NCI-H82 treated with DMSO at 0.1 percent for 48 hours (cell line): ENCODE results near the gene LYRM4.

Source experiments
- DNase-seq: peaks from one replicate; lab custom pipeline; 2025; ENCODE audit not compliant: unreplicated experiment; lab: John Stamatoyannopoulos, UW

LYRM4 gene

GRCh38 chr6:5103250-5103649 is 157.5 kb downstream of the LYRM4 start:
- DNase-seq = no peak

GRCh38 chr6:5102267-5102970 is 158.3 kb downstream of the LYRM4 start:
- no peak for DNase-seq

DNA sequence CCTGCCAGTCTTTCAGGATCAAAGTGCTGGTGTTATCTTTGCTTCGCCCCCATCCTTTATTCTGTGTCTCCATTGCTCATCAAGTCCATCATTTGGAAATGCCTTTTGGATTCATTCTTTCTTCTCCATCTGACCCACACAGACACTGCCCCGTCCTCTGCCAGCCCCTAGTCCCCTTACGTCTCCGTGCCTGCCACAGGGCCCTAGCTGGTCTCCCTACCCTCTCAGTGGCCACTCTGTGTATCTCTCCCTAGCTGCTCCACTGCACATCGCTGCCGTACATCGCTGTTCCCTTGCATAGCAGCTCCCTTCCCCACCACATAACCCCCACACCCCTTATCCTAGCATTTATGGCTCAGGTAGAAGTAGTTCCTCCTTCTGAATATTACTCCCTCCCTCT is 159.9 kb downstream of the LYRM4 start:
- DNase-seq = no peak

- DNase-seq = no peak
Measured at GRCh38 chr6:5099537-5099936, 161.2 kb downstream of the LYRM4 start.

DNA sequence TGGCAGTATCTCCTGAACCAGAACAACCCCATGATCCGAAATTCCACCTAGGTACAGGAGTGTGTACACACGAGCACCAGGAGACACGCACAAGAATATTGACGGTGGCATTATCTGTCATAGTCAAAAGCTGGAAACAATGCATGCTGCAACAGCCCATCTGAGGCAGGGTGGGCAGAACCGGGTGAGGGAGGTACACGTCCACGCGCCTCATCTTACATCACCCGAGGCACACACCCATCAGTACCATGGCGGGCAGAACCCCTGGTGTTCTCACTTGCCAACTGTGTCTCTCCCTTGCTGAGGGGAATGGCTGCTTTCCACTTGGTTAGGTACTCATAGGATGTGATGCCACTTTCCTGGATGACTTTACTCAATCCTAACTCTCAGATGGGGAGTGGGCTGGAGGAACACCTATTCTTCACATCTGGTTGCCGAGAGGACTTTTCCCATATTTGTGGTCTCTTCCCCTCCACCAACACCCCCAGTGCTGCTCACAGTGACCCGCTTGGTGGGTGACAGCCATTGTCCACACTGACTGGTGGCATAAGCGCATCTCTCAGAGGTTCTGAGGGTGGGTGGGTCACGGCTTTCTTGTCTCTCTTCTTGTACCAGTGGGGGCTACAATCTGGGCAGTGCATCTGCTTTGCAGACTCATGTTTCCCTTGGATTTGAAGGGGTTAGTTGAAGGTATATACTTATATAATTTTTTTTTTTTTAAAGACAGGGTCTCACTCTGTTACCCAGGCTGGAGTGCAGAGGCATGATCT is 162.1 kb downstream of the LYRM4 start:
- no peak for DNase-seq

DNA sequence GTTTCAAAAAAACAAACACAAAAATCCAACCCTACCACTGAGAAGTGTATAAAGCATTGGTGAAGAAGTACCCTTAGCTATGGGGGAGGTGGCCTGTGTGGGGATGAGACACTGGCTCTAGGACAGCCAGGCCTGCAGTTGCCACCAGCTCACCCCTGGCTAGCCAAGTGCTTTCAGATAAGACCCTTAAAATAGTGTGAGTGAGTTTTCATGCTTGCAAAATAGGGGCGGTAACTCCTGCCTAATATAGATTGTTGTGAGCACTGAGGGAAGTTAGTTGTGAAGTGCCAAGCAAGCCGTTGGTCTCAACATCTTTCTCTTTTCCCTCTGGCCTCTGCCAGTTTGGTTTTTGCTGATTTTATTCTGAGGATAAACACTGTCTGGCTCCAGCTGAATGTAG is 164.3 kb downstream of the LYRM4 start:
- DNase-seq = no peak

DNA sequence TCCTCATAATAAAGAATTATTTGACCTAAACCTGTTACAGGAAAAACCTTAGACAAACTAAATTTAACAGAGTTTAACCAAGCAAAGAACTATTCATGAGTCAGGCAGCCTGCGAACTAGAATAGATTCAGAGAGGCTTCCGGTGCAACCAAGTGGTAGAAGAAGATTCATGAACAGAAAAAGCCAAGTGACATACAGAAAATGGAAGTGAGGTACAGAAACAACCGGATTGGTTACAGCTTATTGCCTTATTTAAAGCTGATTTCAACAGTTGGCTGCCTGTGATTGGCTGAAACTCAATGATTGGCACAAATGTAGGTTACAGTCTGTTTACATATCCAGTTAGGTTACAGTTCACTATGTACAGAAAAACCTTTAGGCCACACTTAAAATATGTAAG is 165.5 kb downstream of the LYRM4 start:
- DNase-seq = no peak

GRCh38 chr6:5094327-5094726 is 166.4 kb downstream of the LYRM4 start:
- no peak for DNase-seq

GRCh38 chr6:5093231-5094015 is 167.3 kb downstream of the LYRM4 start:
- DNase-seq = no peak

DNA sequence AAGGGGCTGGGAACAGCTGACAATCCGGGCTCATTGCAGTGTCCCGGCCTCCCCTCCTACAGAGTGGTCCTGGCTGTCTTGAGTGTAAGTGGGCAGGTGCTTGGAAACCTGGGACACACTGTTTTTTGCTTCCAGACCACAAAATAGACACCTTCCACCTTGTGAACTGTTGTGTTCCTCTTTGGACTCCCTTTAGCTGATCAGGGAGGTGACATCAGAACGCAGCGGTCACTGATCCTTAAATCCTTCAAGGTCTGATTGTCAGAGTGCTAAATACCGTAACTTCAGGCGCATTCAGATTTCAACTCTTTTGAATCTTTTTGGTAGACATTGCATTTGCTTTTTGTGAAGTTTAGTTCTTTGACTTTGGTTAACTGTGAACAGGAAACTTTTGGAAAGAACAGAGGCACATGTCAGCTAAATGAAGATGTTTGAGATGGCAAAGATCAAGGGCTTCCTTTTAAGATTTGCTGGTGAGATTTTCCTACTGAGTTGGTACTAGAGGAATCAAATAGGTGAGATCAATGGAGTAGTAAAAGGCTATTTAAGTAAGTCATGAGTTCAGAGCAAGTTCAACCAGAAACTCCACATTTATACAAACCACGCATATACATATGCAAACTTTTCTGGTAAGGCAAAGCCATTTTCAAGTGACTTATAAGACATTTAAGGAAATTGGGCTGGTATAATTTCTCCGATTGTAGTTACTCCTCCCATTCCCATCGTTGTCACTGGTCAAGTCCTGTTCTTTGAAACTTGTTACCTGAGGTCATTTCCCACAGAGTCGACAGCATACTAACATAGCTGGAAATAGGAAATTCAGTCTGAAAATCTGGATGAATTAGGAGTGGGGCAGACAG is 169.3 kb downstream of the LYRM4 start:
- DNase-seq = no peak

DNA sequence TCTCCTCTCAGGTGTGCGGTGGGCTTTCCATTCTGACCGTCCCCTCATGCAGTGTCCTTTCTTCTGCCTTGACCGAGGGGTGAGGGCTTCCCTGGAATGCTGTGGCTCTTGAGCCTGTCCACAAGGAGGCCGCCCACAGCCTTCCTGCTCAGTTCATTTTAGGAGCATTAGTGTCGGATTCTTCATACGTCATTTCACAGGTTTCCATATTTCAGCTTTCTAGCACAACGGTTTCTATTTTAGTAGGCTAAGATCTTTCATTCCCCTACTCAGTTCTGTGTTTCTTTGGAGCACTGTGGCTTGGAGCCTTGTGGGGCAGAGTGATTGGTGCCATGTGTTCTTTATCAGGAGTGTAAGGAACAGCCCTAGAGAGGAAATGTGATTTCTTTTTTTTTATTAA is 170.1 kb downstream of the LYRM4 start:
- DNase-seq = no peak

DNA sequence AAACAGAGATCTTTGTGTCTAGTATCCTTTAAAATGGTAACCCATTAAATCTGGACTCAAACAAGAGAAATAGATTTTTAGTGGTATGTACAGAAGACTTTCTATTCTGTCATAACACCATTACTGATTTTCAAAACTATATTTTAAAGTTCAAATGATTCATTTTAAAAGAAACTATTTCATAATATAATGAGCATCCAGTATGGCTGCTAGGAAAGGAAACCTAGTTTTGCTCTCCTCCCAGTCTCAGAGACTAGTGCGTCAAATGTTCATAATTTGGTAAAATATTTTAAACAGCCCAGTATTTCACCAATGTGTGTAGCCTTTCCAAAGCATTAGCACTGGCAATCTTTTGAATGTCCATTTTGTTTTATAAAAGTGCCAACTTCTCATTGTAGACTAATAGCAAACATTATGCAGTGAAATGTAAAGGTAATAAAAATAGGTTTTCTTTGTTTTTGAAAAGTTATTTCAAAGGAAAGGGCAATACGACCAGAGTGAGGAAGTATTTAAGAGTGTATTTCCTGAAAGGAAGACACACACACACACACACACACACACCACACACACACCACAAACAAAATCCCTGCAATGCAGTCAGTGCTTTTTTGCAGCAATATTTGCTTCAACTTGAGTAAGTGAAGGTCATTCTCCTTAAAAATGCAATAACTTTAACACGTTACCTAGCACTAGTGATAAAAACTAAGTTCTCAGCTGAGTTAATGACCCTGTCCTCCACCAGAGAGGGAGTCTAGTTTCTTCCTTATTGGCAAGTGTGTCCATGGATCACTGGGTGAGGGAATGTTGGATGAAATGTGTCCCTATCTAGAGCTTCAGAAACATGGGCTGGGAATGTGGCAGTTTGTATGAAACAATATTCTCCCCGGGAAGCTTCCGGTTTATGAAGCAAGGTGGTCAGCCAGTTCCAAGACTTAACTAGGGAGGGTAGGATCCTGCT is 171.0 kb downstream of the LYRM4 start:
- DNase-seq = no peak

DNA sequence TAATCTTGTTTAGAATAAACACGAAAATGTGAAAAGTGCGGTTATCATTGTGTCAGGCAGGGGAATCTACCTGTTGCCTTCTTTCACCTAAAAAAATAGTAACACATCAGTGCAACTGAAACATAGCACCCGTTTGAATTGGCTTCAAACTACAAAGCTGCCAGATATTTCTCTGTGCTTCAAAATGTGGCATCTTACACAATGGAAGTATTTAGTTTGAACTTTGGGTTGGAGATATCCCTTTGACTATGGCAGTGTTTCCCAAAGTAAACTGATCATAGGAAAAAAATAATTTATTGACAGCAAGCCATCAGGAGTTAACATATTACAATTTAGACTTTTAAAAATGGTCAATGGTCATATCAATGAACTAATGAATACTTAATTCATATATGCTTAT is 172.0 kb downstream of the LYRM4 start:
- DNase-seq = no peak

DNA sequence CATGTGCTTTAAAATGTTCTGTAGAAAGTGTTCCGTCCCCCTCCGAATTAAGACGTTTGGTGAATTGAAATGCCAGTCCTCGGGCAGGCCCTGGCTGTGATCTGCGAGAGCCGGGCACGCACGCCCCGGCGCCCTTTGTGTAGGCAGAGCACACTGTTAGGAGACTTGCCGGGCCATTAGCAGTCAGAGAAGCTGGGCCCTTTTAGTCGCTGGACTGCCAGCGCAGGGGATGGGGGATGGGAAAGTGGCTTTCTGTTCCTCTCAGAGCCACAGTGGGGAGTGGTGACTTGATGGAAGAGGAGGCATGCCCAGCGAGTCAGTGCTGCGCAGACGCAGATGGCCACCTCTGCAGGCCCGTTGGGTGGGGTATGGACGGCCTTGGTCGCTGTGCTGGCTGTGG is 173.4 kb downstream of the LYRM4 start:
- no peak for DNase-seq

- no peak for DNase-seq
Measured at GRCh38 chr6:5086294-5086890, 174.4 kb downstream of the LYRM4 start.

- no peak for DNase-seq
Measured at GRCh38 chr6:5085648-5086293, 175.0 kb downstream of the LYRM4 start.

DNA sequence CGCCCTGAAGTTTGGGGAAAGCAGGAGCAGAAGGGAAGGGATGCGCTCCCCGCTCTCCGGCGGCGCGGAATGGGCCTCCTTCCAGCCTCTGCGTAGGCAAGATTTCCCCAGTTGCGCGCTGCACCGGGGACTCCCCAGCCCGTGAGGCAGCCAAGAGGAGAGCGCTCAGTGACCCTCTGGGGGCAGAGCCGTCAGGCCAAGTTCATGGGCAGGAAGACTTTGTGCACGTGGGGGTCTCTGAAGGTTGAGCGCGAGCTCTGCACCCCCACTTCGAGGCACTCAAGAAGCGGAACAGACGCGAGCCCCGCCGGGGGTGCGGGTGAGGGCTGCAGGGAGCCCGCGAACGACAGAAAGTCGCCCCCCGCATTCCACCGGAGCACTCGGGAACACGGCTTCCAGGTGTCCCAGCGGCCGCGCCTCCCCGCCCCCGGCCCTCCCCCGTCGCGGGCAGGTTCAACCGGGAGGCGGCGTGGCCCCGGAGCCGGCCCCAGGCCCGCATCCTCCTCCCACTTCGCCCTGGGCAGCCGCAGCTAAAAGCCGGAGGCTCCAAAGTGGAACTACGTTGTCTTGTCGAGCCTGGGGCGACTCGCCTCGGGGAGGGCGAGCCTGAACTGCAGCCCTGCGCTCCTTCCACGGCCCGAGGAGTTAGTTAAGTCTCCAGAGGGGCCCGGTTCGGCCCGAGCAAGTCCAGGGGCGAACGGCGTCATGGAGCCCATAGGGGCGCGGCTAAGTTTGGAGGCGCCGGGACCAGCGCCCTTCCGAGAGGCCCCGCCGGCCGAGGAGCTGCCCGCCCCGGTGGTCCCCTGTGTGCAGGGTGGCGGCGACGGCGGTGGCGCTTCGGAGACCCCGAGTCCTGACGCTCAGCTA is 175.7 kb downstream of the LYRM4 start, which contains the start of gene PPP1R3G:
Gene PPP1R3G, plus strand, starts transcription at position 561 of the 867 bp plus-strand sequence. Its CDS starts 145 bp downstream, at position 706.
- DNase-seq = no peak

DNA sequence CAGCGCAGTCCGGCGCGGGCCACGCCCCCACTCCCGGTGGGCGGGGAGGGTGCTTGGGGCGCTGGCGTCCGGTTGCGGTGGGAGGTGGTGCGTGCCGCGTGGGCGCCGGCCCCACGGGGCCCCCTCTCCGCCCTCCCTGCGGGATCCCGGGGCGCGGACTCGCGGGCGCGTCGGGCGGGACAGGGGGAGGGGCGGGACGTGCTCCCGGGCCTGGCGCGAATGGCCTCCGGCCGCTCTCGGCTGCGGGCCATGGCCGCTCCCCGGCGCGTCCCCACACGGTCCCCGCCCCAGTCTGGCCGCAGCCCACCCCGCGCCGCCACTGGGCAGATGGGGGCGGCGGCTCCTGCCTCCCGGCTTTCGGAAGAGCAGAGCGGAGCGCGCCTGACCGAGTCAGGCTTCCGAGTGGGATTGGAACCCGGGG is 176.4 kb downstream of the LYRM4 start:
- DNase-seq = no peak
